Measurements from ENCODE around the gene RNF217. TPM values are rescaled to one million over a fixed set of nuclear protein-coding genes. Genes with fewer than 3 reads are reported as not detected.

Gene RNF217
- total and polyA plus RNA-seq, 10 of the 15 experiments (the other 5 are each of a cell fraction or from before 2014, with no cell fraction given) = under 0.01 to 11.7 (median 0.04) TPM; not detected in 3

- no peak for TF ChIP-seq PKNOX1 (IDR thresholded peaks at IDR 0.05)
- no peak for TF ChIP-seq BHLHE40 (IDR thresholded peaks at IDR 0.05; ENCODE audit: borderline replicate concordance in 1 of 2, low read depth in 2 of 2, low read length in 1 of 2)
- no peak for TF ChIP-seq KDM1A (IDR thresholded peaks at IDR 0.05; ENCODE audit: borderline replicate concordance)
- TF ChIP-seq ZNF24 (IDR thresholded peaks at IDR 0.05) = no peak
- no peak for TF ChIP-seq ZSCAN29 (IDR thresholded peaks at IDR 0.05)
- TF ChIP-seq NFYB (IDR thresholded peaks at IDR 0.05; ENCODE audit: insufficient read depth, low read depth, low read length) = no peak
- TF ChIP-seq, protein P1, sequence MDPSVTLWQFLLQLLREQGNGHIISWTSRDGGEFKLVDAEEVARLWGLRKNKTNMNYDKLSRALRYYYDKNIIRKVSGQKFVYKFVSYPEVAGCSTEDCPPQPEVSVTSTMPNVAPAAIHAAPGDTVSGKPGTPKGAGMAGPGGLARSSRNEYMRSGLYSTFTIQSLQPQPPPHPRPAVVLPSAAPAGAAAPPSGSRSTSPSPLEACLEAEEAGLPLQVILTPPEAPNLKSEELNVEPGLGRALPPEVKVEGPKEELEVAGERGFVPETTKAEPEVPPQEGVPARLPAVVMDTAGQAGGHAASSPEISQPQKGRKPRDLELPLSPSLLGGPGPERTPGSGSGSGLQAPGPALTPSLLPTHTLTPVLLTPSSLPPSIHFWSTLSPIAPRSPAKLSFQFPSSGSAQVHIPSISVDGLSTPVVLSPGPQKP (IDR thresholded peaks at IDR 0.05; ENCODE audit: low read depth, low read length) = no peak
- no peak for TF ChIP-seq HDAC2 (IDR thresholded peaks at IDR 0.05)
- no peak for TF ChIP-seq SMAD1 (IDR thresholded peaks at IDR 0.05; ENCODE audit: low read depth, partially characterized antibody)
Observed at GRCh38 chr6:125077453-125077852, 115.2 kb downstream of the RNF217 start (continued).

- H3K79me2 ChIP-seq (ENCODE audit: control insufficient read depth, insufficient read depth, low read length) = no peaks in the 10 kb centered on the region
- H3K4me1 ChIP-seq (ENCODE audit: control insufficient read depth, insufficient read depth, low read length) = no peaks in the 10 kb centered on the region
- ChIA-PET RAD21 (ENCODE audit: unreplicated experiment) (no interaction called here), POLR2A (no interaction called here), CTCF (no interaction called here), SMC1A (ENCODE audit: uncharacterized antibody, unreplicated experiment) (no interaction called here)
- no peak for ATAC-seq
- H2AFZ ChIP-seq (ENCODE audit: control insufficient read depth, low read depth, low read length) = no peak overlapping the region
- FAIRE-seq = no peak
- H3K36me3 ChIP-seq (ENCODE audit: control insufficient read depth in 2 of 2, insufficient read depth in 2 of 2, low read length in 1 of 2) = no peaks in the 10 kb centered on the region
- H3K9ac ChIP-seq (ENCODE audit: control insufficient read depth, insufficient read depth, low read length) = no peak overlapping the region
- 7% methylated on average over 5 of the region's 5 CpGs for WGBS (ENCODE audit: insufficient coverage, insufficient replicate concordance, low lambda C conversion rate, missing lambda C conversion rate)
- no peak overlapping the region for H3K4me2 ChIP-seq (ENCODE audit: control insufficient read depth, insufficient read depth)
- no peak for DNase-seq (ENCODE audit: low read depth, low spot score)
- no peak for TF ChIP-seq NRF1 (conservative IDR thresholded peaks at IDR 0.05; ENCODE audit: low read depth, low read length)
- no peak for TF ChIP-seq SMAD1 (IDR thresholded peaks at IDR 0.05; ENCODE audit: low read depth, partially characterized antibody)
- TF ChIP-seq POLR2A (IDR thresholded peaks at IDR 0.05; ENCODE audit: low read depth, low read length) = no peak
- TF ChIP-seq, protein P2, sequence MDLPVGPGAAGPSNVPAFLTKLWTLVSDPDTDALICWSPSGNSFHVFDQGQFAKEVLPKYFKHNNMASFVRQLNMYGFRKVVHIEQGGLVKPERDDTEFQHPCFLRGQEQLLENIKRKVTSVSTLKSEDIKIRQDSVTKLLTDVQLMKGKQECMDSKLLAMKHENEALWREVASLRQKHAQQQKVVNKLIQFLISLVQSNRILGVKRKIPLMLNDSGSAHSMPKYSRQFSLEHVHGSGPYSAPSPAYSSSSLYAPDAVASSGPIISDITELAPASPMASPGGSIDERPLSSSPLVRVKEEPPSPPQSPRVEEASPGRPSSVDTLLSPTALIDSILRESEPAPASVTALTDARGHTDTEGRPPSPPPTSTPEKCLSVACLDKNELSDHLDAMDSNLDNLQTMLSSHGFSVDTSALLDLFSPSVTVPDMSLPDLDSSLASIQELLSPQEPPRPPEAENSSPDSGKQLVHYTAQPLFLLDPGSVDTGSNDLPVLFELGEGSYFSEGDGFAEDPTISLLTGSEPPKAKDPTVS (IDR thresholded peaks at IDR 0.05; ENCODE audit: low read depth, low read length) = no peak
- TF ChIP-seq CBX3 (IDR thresholded peaks at IDR 0.05; ENCODE audit: borderline replicate concordance, low read depth) = no peak
- no peak for TF ChIP-seq MTA3 (IDR thresholded peaks at IDR 0.05; ENCODE audit: borderline replicate concordance, low read length)
- TF ChIP-seq EP300 (IDR thresholded peaks at IDR 0.05; ENCODE audit: borderline replicate concordance in 1 of 2, control insufficient read depth in 1 of 2, low read depth in 2 of 2, low read length in 2 of 2) = no peak
- no peak for TF ChIP-seq STAT3 (IDR thresholded peaks at IDR 0.05; ENCODE audit: low read depth, low read length)
- H3K27ac ChIP-seq (ENCODE audit: control insufficient read depth, insufficient read depth) = no peak overlapping the region
- no peaks in the 10 kb centered on the region for H3K27me3 ChIP-seq (replicated peaks in 1 of 2; ENCODE audit: control insufficient read depth in 2 of 2, insufficient read depth in 2 of 2, low read length in 1 of 2)
- BruUV-seq (replicated peaks) = no TSS peak
- no peaks in the 10 kb centered on the region for H4K20me1 ChIP-seq (ENCODE audit: control insufficient read depth, insufficient read depth)
- intact Hi-C loops (cut with micrococcal nuclease; ENCODE audit: unreplicated experiment) = no loop called here
- no peak overlapping the region for H3K4me3 ChIP-seq
- in situ Hi-C loops (cut with MboI) = no loop called here
- H3K9me3 ChIP-seq (replicated peaks; ENCODE audit: control insufficient read depth, insufficient read depth, low read length) = no peaks in the 10 kb centered on the region
Observed at GRCh38 chr6:125078602-125079321, 116.5 kb downstream of the RNF217 start.
